Occipital lobe (tissue), 2 donors: ENCODE results near the gene CAMTA2. TPM values are rescaled to one million over a fixed set of nuclear protein-coding genes. Genes with fewer than 3 reads are reported as not detected.

Source experiments
- DNase-seq: peaks from one replicate; lab custom pipeline; 2025; lab: John Stamatoyannopoulos, UW
- total RNA-seq: library from RNA; depleted of rRNA; stranded (reverse); fragments of >200 nt; gene quantifications from one replicate; pipeline ENCODE4 v1.2.3, GENCODE V29; 2014

CAMTA2 gene
- total RNA-seq, 1 donor from 2014 or later: 5.1 TPM

DNA sequence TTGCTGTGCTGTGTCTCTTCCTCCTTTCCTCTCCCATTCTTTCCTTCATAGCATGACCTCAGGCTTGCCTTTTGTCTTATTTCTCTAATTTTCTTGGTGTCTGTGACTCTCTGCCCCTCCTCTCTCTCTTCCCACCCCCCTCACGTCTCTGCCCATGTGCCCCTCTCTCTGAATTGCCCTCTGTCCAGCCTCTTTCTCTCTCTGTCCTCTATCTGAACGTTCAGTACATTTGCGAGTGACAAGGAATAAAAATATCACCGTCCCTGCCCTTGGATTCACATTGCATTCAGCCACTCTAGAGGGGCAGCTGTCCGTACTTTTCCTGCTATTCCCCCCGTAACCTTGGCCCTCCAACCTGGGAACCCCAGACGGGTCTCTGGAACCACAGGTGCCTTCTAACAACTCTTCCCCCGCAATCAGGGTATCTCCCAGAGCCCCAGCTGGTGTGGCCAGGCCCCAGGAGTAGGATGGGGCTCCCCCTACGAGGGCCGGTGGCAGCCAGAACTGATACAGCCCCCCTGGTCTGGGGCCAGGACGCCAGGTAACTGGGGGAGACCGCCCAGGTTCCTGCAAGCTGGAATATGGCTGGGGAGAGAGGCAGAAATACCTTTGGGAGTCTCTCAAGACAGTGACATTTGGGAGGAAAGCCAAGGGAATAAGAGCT is 12.1 kb upstream of the CAMTA2 start:
- DNase-seq: no peak

DNA sequence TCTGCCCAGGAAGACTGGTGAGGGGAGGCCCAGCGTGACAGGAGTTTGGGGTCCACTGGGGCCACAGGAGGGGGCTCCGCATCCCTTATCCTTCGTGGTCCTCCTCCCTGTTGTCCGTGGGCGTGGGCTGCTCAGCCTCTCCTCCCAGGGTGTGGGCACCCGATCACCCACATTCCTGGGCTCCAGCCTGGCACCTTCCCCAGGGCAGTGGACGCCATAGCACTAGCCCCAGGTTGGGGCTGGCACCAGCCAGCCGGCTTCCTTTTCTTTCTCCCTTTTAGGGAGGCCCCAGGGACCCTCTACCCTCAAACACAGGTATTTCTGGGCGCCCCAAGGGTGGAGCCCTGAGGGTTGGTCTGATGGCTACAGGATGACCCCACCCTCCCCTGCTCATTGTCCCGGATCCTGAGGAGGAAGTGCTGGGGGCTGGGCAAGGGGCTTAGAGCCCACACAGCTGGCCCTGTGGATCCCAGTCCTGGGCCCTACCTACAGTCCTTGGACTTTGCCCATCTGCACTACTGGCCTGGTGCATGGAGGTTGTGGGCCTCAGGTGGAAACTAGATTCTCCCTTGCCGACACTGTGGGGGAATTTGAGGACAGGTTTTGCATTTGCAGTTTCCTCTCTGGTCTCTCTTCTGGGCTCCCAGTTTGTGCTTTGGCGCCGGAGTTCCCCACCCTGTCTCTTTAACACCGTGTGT is 11.4 kb upstream of the CAMTA2 start:
- no peak for DNase-seq

DNA sequence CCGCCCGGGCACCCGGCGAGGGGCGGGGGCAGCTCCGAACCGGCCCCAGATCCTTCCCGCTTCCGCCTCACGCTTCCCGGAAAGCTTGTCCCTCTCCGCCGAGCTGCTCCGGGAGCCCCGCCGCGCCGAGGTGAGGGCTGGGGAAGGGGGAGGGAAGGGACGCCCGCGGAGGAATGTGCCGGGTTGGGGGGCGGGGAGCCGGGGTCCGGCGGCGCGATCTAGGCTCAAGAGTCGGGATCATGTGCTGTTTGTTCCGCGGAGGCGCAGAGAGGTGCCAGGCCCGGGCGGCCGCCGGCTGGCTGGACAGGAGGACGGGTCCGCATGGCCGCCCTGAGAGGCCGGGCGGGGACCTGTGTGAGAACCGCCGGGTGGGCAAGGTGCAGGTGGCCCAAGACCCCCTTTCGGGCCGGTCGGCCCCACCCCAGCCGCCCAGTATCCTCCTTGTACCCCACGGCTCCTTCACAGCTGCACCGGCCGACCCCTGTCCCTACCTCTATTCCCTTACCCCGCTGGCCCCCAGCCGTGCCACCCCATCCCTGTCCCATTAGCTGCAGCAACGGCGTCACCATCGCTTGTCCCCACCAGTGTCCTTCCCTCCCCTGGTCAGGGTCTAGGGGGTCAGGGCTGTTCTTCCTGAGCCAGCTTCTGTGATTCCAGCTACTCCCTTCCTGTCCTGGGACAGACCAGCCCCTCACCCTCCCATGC is 10.7 kb upstream of the CAMTA2 start:
- DNase-seq: no peak

DNA sequence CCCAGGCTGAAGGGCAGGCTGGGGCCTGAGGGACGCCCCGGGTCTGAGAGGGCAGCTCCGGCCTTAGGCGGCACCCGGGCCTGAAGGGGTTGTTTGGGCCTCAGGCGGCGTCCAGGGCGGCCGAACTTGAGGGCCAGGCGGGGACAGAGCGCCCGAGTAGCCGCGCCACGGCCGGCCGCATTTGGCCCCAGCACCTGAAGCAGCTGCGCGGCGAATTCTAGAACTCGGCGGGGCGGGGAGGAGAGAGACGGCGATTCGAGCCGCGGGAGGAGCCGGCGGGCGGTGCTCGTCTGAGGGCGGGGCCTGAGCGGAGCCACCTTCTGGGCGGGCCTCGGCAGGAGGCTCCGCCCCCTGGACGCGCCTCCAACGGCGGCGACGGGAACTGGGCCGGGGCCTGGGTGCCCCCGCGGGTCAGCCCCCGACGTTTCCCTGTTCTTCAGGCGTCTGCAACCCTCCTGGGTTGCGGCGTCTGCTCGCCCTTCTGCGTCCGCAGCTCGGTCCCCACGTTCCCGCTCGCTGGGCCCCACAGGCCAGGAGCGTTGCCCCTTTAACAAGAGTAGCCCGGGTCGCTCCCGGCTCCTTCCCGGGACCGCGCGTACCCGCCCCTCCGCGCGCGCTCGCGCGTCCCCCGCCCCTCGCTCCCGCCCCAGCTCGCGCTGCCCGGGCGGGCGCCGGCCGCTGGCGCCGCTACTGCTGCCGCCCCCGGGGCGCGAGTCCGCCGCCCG is 10.0 kb upstream of the CAMTA2 start, which contains the start of the genes INCA1 and KIF1C:
Gene INCA1, minus strand, starts transcription at position 221 of the 725 bp plus-strand sequence. CDS start 3,085 bp downstream, outside the sequence.
Gene KIF1C, plus strand, starts transcription at position 649 of the 725 bp plus-strand sequence. CDS start 2,297 bp downstream, outside the sequence.
- DNase-seq: peak; percentile 88

DNA sequence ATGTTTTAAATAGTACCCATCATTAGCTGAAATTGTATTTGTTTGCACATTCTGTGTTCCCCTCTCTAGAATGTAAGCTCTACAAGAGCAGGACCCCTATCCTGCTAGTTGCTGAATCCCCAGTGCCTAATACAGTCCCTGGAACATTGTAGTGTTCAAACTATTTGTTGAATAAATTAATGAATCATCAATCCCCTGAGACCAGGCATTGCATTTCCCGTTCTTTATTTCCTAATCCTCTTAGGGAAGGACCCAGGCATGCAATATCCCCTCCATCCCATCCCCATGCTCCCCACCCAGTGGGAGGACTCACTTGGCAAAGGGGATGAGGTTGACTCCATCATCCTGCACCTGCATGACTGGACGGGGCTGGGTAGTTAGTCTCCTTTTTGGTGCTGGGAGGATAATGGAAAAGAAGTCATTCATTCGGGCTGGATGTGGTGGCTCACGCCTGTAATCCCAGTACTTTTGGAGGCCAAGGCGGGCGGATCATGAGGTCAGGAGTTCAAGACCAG is 6.7 kb upstream of the CAMTA2 start:
- DNase-seq: no peak

DNA sequence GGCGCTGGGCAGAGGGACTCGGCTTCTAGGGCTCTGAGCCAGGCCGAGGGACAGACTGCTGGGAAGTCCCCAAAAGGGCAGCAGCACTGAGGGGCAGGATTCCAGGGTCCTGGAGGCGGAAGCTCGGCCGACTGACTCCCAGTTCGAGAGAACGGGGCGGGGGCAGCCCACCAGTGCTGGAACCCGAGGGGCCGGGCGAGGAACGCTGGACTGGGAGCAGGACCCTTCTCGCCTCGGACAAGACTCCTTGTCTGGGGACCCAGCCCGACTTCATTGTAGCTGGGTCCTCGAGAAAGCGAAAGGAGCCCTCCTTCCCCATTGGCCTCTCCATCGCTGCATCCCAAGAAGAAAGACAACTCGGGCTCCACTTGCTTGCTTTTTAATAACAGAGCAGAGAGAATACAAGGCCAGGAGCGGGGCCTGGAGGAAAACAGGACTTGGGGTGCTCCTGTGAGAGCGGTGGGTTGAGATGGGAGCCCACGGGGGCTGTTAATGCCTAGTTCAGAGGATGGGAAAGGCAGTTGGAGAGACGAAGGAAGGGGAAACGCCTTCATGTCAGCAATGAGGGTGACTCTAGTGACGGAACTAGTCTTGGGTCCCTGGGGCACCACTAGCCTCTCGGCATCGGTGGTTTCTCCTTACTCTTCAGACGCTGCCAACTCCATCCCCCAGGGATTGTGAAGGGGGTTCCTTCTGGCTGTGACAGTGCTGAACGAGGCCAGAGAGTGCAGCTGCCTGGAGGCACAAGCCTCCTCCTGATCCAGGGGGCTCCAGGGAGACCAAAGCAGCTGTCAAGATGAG is 492 bp upstream of the CAMTA2 start:
- no peak for DNase-seq

DNA sequence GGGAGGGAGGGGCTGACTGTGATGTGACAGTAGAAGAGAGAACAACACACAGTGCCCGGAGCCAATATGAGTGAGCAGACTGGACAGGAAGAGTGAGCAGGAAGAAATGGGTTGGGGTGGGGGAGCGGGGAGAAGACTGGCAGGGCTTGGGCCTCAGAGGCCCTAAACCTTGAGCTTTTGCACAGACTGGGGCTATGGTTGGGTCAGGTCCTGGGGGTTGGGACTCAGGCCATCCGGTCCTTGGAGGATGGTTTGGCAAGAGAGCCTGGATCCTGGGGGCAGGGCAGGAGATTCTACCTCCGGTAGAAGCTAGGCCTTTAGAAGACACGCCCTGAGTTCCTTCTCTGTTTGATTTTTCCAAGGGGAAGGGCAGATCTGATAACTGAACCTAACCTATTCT is 1.1 kb downstream of the CAMTA2 start:
- DNase-seq: no peak

DNA sequence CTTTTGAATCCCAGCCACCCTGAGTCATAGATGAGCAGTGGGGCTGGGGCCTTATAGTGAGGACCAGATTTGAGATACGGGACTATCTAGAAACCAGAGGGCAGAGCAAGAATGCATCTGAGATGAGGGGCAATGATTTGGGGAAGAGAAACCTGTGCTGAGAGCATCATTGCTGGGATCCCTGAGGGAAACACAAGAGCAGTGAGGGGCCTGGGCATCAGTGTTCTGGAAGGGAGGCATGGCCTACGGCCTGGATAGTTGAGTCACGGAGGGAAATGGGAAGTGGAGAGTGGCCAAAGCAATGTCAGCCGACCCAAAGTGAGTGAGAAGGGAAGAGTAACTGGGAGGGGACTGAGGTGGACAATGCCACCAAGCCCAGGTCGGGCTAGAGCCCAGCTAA is 5.2 kb downstream of the CAMTA2 start:
- no peak for DNase-seq

DNA sequence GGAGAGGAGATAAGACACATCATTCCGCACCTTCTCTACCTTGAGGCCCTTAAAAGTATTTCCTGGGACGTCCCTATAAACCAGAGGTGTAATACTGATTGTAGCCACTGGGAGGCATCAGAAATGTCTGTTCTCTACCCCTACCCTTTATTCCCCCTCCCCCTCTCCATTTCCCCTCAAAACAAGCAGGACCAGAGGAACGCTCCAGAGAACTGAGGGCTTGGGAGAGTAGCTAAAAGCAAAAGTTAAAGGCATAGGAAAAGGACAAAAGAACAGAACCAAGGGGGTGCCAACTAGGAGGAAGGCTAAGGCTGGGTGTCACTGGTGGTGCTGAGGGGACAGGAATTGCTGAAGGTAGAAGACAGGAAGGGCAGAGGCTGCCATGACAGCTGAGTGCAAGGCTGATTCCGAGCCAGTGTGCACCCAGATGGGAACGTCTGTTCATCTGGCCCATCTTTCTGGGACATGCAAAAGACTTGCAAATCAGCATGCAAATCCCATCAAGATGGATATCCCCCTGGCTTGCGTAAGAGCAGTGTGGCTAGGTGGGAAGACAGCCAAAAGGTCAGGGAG is 6.7 kb downstream of the CAMTA2 start:
- DNase-seq: no peak

DNA sequence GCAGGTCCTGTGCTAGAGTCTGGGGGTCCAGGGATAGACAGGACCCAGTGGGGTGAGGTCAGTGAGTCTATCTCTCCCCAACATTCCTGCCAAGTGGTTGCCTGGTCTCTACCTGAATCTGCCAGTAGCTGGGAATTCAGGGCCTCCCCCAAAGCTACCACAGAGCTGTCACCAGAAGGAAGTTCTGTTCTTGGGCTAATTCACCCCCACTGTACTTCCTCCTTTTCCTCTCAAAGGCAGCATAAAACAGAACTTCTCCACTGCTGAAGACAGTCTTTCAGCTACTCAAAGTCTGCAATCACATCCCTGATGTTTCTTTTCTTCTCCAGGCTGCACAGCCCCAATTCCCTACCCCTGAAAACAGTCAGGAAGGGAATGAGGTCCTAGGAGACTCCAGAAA is 8.7 kb downstream of the CAMTA2 start:
- DNase-seq: no peak

DNA sequence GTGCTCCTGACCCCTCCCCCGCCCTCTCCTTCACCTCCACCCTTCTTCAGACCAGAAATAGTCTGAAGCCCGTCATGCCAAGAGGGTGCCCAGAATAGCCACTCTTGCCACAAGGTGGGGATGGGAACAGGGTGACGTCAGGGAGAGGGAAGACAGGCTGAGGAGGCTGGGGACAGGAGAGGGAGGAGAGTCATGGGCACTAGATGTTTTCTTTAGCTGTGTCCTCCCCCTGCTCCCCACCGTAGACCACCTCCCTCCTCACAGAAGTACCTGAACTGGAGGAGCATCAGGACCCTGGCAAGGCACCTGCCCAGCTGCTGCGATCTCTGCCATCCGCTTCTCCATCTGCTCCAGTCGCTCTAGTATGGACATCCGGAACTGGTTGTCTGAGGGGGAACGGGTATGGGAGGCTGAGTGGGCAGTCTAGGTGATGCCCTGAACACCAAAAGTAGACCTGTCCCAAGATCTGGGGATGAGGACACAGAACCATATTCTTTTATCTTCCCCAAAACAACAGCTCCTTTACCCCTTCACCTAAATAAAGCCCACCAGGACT is 13.3 kb downstream of the CAMTA2 start:
- no peak for DNase-seq

DNA sequence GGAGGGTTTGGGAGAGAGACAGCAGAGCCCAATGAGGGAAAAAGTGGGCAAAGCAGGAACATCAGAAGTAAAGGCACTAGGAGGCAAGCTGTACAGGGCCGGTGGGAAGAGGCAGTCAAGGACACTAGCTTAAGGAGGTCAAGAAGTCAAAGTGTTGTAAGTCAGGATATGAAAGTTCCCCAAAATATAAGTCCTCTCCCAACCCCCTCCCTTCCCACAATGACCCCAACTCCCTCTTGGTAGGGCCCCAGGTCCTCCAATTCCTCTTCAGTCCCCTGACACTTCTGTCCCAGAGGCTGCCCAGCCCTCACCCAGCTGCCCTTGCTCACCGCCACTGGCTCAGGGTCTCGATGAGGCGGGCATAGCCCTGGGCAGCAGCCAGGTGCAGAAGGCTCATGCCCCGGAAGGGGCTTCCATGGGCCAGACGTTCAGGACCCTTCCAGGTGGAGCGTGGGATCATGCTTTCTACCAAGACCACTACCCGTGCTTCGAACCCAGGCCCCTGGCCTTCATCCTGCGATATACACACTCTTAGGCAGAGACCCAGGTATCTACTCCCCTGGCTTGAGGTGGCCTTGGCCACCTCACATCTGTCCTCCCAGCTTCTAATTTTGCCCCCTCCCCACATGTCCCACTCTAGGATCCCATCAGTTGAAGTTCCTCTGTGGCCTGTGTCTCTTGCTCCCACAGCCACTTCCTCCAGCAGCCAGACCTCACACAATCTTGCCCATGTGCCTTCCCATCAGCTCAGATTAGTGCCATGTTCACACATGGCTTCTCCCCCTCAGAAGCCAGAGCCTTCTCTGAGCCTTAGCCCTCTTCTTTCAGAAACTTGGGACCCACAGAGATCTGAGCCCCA is 14.0 kb downstream of the CAMTA2 start:
- no peak for DNase-seq

DNA sequence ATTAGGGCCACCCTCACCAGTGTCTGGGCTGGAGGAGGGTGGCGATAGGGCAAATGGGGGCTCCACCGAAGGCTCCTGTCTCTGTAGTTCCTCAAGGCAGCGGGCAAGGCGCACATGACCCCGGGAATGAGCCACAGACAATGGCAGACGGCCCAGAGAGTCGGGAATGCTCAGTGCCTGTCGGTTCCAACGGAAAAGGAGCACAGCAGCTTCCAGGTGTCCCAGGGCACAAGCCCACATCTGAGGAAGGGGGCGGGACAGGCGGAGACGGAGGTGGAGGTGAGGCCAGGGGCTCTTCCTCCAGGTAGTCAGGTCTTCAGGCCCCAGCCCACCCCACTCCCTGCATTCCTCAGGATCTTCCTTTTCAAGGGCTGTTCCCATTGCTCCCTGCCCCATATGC is 14.7 kb downstream of the CAMTA2 start:
- DNase-seq: no peak

DNA sequence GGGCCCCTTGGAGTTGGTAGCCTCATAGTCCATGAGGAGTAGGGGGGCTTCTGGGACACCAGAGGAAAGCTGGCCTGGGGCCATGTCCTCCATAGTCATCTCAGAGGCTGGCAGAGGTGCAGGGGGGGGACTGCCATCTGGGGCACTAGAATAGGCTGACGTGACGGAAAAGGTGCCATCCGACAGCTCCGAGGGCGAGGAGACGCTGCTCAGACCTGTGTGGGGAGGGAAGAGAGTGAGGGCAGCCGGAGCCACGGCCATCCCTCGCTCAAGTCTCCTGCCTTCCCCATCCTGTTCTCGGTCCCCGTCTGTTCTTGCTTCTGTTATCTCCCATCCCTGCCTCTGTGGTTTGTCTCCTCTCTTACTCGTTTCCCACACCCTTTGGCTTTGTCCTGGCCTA is 15.2 kb downstream of the CAMTA2 start:
- DNase-seq: no peak

DNA sequence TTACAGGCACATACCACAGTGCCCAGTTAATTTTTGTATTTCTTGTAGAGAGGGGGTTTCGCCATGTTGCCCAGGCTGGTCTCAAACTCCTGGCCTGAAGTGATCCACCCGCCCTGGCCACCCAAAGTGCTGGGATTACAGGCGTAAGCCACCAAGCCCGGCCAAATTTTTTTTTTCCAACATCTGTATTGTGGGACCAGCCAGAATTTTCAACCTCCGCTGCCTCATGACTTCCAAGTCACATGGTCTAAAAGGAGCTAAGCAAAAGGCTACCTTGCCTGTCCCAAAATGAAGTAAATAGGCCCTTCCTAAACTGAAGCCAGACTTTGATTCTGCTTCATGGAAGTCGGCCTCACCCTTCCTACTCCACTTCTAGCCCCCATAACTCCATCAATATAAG is 15.6 kb downstream of the CAMTA2 start:
- DNase-seq: no peak

DNA sequence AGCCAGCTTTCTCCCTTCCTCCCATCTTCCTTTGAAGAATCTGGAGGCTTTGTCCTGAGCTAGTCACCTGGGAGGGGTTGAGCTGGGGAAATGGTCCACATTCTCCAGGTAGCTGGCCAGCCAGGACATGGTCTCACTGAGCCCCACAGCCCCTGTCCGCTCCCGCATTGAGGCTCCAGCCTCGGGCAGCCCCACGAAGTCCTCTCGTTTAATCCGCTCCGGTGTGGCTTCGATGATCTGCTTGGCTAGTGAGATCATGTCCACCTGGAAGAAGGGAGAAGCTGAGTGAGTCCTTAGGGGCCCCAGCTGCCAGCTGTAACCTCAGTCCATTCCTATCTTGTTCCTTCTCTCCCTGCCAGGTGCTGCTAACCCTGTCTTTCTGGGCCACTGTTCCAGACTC is 17.2 kb downstream of the CAMTA2 start:
- DNase-seq: no peak

DNA sequence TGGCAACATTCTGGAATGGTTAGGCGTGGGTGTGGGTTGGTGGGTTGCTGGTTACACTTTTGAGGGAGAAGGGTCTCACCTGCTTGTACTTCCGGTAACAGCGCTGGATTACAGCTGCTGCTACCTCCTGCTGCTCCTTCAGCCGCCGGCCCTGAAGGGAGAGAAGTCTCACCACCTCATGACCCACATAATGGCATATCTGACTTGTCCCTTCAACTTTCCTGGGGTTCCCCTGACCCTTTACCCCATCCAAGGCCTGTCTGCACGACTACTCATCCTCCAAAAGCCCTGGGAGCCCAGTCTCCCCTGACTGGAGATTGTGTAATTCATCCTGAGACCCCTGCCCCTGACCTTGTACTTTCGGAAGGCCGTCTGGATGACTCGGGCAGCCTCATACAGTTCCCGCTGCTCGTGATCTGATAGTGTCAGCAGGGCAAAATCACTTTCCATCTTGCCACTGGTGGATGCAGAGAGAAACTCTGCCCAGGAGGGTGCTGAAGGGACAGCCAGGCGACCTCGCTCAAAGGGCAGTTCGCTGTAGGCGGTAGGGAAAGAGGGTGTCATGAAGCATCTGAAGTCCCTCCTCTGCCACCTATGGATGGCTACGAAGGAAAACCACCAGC is 17.8 kb downstream of the CAMTA2 start:
- DNase-seq: no peak

DNA sequence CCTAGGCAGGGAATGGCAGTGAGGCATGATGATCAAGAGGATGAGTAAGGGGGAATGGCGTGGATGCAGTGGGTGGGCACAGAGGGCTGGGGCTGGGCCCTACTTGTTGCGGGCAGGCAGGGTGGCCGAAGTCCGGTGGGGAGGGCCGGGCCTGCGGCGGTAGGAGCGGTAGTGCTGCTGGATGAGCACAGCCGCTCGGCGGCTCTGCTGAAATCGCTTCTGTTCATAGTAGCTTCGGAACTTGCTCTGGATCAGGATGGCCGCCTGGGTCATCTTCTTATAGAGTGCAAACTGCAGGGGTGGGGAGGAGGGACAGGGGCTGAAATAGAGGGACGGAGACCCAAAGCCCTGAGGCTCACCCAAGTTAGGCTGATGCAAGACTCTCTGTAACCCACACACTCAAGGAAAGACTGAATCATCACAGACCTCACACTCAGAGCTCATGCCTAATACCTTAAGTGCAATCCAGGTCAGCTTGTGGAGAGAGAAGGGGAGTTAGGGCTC is 18.4 kb downstream of the CAMTA2 start:
- DNase-seq: no peak
